Naive thymus-derived CD4-positive, alpha-beta T cell (primary cell): Measurements from ENCODE around the gene CDK5RAP2. TPM values are rescaled to one million over a fixed set of nuclear protein-coding genes. Genes with fewer than 3 reads are reported as not detected.
A peak's percentile ranks its signal among the peaks of the same experiment; 100 is the strongest.

Experiments used
- ATAC-seq: fragments of 150-1000 bp; cut with Tn5 transposase; 2 replicates; pipeline ENCODE4 v1.10.0; 2021; ENCODE audit warnings: mild to moderate bottlenecking, moderate library complexity
- CTCF ChIA-PET: fragments of 350-600 bp; sonication (Branson Sonifier 250); formaldehyde crosslinking; loops from one replicate; lab custom pipeline; 2021; ENCODE audit warnings: antibody characterized with exemption; lab: Charles Lee
- POLR2A ChIA-PET: fragments of 350-600 bp; sonication (Branson Sonifier 250); formaldehyde crosslinking; loops from one replicate; lab custom pipeline; 2021; ENCODE audit warnings: antibody characterized with exemption, inconsistent platforms; lab: Charles Lee
- DNase-seq, 9 donors: peaks; one replicate each; pipeline versions ENCODE4 v3.0.0 to v3.0.0-alpha.2; 2020 to 2022; ENCODE audit warnings: mixed read lengths in 1 of 9
- H3K27ac ChIP-seq: one replicate; pipeline ENCODE4 v1.7.0; 2013; ENCODE audit warnings: mild to moderate bottlenecking, low read depth, low read length, moderate library complexity
- H3K27me3 ChIP-seq, 2 donors: one replicate each; pipeline ENCODE4 v1.7.0; 2013; ENCODE audit warnings: low read length in 2 of 2, mild to moderate bottlenecking in 2 of 2, moderate library complexity in 2 of 2; ENCODE audit not compliant: control insufficient read depth in 2 of 2, insufficient read depth in 2 of 2
- H3K36me3 ChIP-seq, 3 experiments: 1 replicate in 2 of 3; 2 replicates in 1 of 3; pipeline ENCODE4 v1.7.0; 2013; ENCODE audit warnings: low read length in 3 of 3, mild to moderate bottlenecking in 3 of 3, moderate library complexity in 1 of 3; ENCODE audit not compliant: insufficient read depth in 3 of 3, control insufficient read depth in 2 of 3
- H3K4me1 ChIP-seq, 2 donors: one replicate each; pipeline ENCODE4 v1.7.0; 2013; ENCODE audit warnings: low read length in 2 of 2, mild to moderate bottlenecking in 2 of 2, moderate library complexity in 1 of 2; ENCODE audit not compliant: control insufficient read depth in 2 of 2, insufficient read depth in 2 of 2
- H3K4me3 ChIP-seq: 2 replicates; pipeline ENCODE4 v1.7.0; 2013; ENCODE audit warnings: mild to moderate bottlenecking, low read length
- H3K9me3 ChIP-seq, 3 experiments: 1 replicate in 2 of 3; 2 replicates in 1 of 3; pipeline ENCODE4 v1.7.0; 2013; ENCODE audit warnings: low read length in 3 of 3; ENCODE audit not compliant: control insufficient read depth in 2 of 3
- H3K27ac Mint-ChIP-seq, 9 donors: one replicate each; pipeline ENCODE4 v1.8.0; 2020 to 2022; ENCODE audit warnings: mixed read lengths in 9 of 9, mild to moderate bottlenecking in 8 of 9, moderate library complexity in 5 of 9, inconsistent platforms in 2 of 9
- H3K27me3 Mint-ChIP-seq, 5 donors: one replicate each; pipeline ENCODE4 v1.8.0; 2021 to 2022; ENCODE audit warnings: mixed read lengths in 5 of 5, mild to moderate bottlenecking in 1 of 5
- H3K36me3 Mint-ChIP-seq, 5 donors: one replicate each; pipeline ENCODE4 v1.8.0; 2020 to 2022; ENCODE audit warnings: mixed read lengths in 5 of 5, mild to moderate bottlenecking in 3 of 5, inconsistent platforms in 1 of 5
- H3K4me1 Mint-ChIP-seq, 7 donors: one replicate each; pipeline ENCODE4 v1.8.0; 2020 to 2022; ENCODE audit warnings: mixed read lengths in 7 of 7, mild to moderate bottlenecking in 3 of 7, inconsistent platforms in 1 of 7
- H3K4me3 Mint-ChIP-seq, 10 donors: one replicate each; pipeline ENCODE4 v1.8.0; 2020 to 2022; ENCODE audit warnings: mild to moderate bottlenecking in 10 of 10, mixed read lengths in 10 of 10, moderate library complexity in 6 of 10, inconsistent platforms in 2 of 10
- H3K9me3 Mint-ChIP-seq, 11 donors: one replicate each; pipeline ENCODE4 v1.8.0; 2020 to 2022; ENCODE audit warnings: mixed read lengths in 11 of 11, mild to moderate bottlenecking in 4 of 11, inconsistent platforms in 1 of 11, moderate library complexity in 1 of 11
- intact Hi-C, 2 donors: fragments of 100-400 bp; cut with micrococcal nuclease; formaldehyde crosslinking; loops; one replicate each; pipeline ENCODE4 v1.15.1; 2023
- polyA plus RNA-seq, 2 donors: library from polyadenylated mRNA; unstranded; fragments of 300-500 nt; fragmentation: Illumina TruSeq; gene quantifications; one replicate each; pipeline ENCODE4 v1.2.3, GENCODE V29; 2021
- total RNA-seq, 6 experiments: library from RNA in 5 of 6; stranded (reverse) in 5 of 6; gene quantifications; 1 replicate in 5 of 6; 2 replicates in 1 of 6; pipeline ENCODE4 v1.2.3 and lab custom pipeline; 2021 to 2026

CDK5RAP2 gene
- total and polyA plus RNA-seq, 7 experiments from 2014 or later: 23.7 to 98.1 (median 66.7) TPM

DNA sequence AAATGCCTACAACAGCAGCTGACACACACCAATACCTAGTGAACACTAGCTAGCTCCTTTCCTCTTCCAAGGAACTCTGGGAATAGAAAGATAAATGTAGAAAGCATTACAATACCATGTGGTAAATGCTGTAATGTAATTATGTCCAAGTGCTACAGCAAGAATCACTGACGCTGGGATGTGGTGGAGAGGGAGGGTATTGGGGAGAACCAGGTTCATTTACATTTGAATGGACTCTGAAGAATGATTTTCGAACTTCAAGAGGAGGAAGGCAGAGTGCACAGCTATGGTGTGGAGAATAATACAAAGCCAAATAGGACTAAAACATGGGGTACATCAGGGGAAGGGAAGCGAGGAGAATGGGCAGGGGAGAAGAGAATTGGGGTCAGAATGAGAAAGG is 158.0 kb downstream of the CDK5RAP2 start:
- H3K4me3 Mint-ChIP-seq: no peak overlapping the region
- ATAC-seq: no peak

DNA sequence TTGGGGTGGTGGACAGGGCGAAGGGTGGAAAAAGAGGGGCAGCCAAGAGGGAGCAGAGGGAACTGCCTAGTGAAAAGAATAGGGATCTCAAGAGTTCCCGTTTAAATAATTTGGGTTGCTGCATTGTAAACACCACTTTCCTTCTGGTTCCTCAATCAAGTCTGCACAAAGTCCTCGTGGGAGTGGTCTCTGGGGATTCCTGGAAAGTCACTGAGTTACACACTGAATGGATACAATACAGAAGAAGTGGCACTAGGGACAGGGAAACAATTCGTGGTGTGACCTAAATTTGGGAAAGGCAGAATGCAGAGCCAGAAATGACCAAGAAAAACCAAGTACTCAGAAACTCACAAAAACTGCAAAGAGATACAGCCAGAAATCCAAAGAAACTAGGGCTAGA is 161.7 kb downstream of the CDK5RAP2 start:
- H3K4me3 Mint-ChIP-seq: no peak overlapping the region
- Histone ChIP-seq H3K27me3 (no peaks in the 10 kb centered on the region), H3K4me3 (no peak overlapping the region), H3K4me1 (no peaks in the 10 kb centered on the region), H3K9me3 (no peaks in the 10 kb centered on the region), H3K36me3 (peaks cover 0 to 59% (median 4%) of the 10 kb centered on the region in 3 experiments), H3K27ac (no peak overlapping the region)
- POLR2A ChIA-PET: interaction anchor here (0.7 kb wide), 1 partner anchor 1676 kb away, joined by 5 read pairs; no protein-coding TSS in a partner anchor
- H3K27ac Mint-ChIP-seq: no peak overlapping the region
- intact Hi-C loops: no loop called here
- H3K9me3 Mint-ChIP-seq: peaks cover 0 to 1% (median 0%) of the 10 kb centered on the region in 11 donors
- CTCF ChIA-PET: no interaction called here
- no peaks in the 10 kb centered on the region for H3K27me3 Mint-ChIP-seq
- peaks cover 10 to 72% (median 40%) of the 10 kb centered on the region in 5 donors for H3K36me3 Mint-ChIP-seq
- DNase-seq: no peak
- H3K4me1 Mint-ChIP-seq: peaks cover 0 to 7% (median 3%) of the 10 kb centered on the region in 7 donors
- ATAC-seq: no peak

More for the DNA sequence above, 158.0 kb downstream of the CDK5RAP2 start:
- Mint-ChIP-seq H3K27ac (peak overlapping the region in 1 of 9 donors; percentile 90), H3K27me3 (no peaks in the 10 kb centered on the region), H3K9me3 (peaks cover 0 to 1% (median 0%) of the 10 kb centered on the region in 11 donors), H3K4me1 (peaks cover 0 to 26% (median 5%) of the 10 kb centered on the region in 7 donors), H3K36me3 (peaks cover 13 to 87% (median 49%) of the 10 kb centered on the region in 5 donors)
- no peaks in the 10 kb centered on the region for H3K9me3 ChIP-seq
- ChIA-PET CTCF (no interaction called here), POLR2A (no interaction called here)
- no peaks in the 10 kb centered on the region for H3K27me3 ChIP-seq
- H3K4me3 ChIP-seq: no peak overlapping the region
- peaks cover 0 to 50% (median 4%) of the 10 kb centered on the region in 3 experiments for H3K36me3 ChIP-seq
- no peaks in the 10 kb centered on the region for H3K4me1 ChIP-seq
- intact Hi-C loops: no loop called here
- no peak for DNase-seq
- H3K27ac ChIP-seq: no peak overlapping the region

- peaks cover 16 to 63% (median 37%) of the 10 kb centered on the region in 5 donors for H3K36me3 Mint-ChIP-seq
- intact Hi-C loops: no loop called here
These were observed 163.1 kb downstream of the CDK5RAP2 start for GRCh38 chr9:120416781-120417427.

DNA sequence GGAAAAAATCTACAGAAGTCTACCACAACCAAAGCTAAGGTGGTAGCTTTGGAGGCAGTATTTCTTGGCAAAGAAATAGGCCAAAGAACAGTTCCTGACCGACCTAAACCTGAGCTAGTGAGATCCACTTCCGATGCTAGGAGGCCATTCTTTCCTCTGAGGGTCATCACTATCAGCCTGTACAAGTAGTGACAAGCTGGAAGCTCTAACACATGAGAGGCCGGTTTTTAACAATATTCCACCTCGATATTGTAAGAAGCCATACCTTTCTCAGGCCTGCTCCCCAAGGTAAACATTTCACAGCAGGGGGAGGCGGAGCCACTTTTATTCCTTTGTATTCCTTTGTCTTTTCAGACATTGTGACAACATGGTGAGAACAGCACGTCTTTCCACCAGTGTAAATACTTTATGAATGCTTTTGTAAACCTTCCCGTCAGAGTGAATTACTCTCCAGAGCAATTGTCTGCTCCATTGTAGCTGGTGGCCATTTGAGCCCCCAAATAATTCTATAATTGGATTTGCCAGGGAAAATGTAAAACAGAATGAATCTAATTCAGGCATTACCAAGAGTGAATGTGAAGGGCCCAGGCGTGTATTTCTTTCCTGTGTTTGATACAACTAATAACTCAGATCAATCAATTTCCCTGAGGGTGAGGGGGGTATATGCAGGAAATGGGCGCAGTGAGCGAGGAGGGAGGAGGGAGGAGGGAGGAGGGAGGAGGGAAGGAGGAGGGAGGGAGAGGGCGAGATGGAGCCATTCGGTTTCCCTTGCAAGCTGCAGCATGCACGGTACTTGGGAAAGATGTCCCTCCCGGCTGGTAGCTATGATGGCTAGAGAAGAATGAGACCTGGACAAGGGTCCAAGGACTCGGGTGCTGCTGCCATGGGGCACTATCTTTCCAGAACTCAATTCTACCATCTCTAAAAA is 166.6 kb downstream of the CDK5RAP2 start:
- H3K27me3 ChIP-seq: no peaks in the 10 kb centered on the region
- intact Hi-C loops: no loop called here
- H3K4me1 ChIP-seq: no peaks in the 10 kb centered on the region
- Mint-ChIP-seq H3K9me3 (no peaks in the 10 kb centered on the region), H3K4me1 (peaks cover 0 to 6% (median 0%) of the 10 kb centered on the region in 7 donors), H3K36me3 (peaks cover 25 to 53% (median 37%) of the 10 kb centered on the region in 5 donors), H3K27ac (peak overlapping the region in 1 of 9 donors; percentile 28), H3K4me3 (no peak overlapping the region), H3K27me3 (no peaks in the 10 kb centered on the region)
- no peak for DNase-seq
- ChIA-PET POLR2A (no interaction called here), CTCF (no interaction called here)
- no peak for ATAC-seq
- H3K9me3 ChIP-seq: no peaks in the 10 kb centered on the region
- no peak overlapping the region for H3K4me3 ChIP-seq
- H3K27ac ChIP-seq: no peak overlapping the region
- H3K36me3 ChIP-seq: peaks cover 11 to 72% (median 14%) of the 10 kb centered on the region in 3 experiments

More at GRCh38 chr9:120416781-120417427, 163.1 kb downstream of the CDK5RAP2 start:
- H3K4me3 Mint-ChIP-seq: no peak overlapping the region
- H3K4me1 Mint-ChIP-seq: peaks cover 0 to 6% (median 0%) of the 10 kb centered on the region in 7 donors
- H3K27ac Mint-ChIP-seq: no peak overlapping the region
- Histone ChIP-seq H3K4me1 (no peaks in the 10 kb centered on the region), H3K27me3 (no peaks in the 10 kb centered on the region), H3K36me3 (peaks cover 0 to 55% (median 4%) of the 10 kb centered on the region in 3 experiments), H3K27ac (no peak overlapping the region), H3K4me3 (no peak overlapping the region), H3K9me3 (no peaks in the 10 kb centered on the region)
- DNase-seq (no peak), ATAC-seq (no peak)
- ChIA-PET POLR2A (no interaction called here), CTCF (no interaction called here)
- H3K27me3 Mint-ChIP-seq: no peaks in the 10 kb centered on the region
- H3K9me3 Mint-ChIP-seq: no peaks in the 10 kb centered on the region

- no peaks in the 10 kb centered on the region for H3K9me3 Mint-ChIP-seq
- H3K27ac Mint-ChIP-seq: peak overlapping the region in 2 of 9 donors; percentile 28 to 49
- ChIA-PET CTCF (no interaction called here), POLR2A (no interaction called here)
- intact Hi-C loops: no loop called here
- Histone ChIP-seq H3K9me3 (no peaks in the 10 kb centered on the region), H3K27ac (no peak overlapping the region), H3K4me1 (no peaks in the 10 kb centered on the region), H3K4me3 (no peak overlapping the region), H3K27me3 (no peaks in the 10 kb centered on the region), H3K36me3 (peaks cover 11 to 72% (median 14%) of the 10 kb centered on the region in 3 experiments)
- H3K27me3 Mint-ChIP-seq: no peaks in the 10 kb centered on the region
- ATAC-seq (no peak), DNase-seq (no peak)
- peaks cover 0 to 6% (median 0%) of the 10 kb centered on the region in 7 donors for H3K4me1 Mint-ChIP-seq
- H3K4me3 Mint-ChIP-seq: no peak overlapping the region
- peaks cover 21 to 50% (median 36%) of the 10 kb centered on the region in 5 donors for H3K36me3 Mint-ChIP-seq
These were observed 167.5 kb downstream of the CDK5RAP2 start for GRCh38 chr9:120412425-120412951.

GRCh38 chr9:120411862-120412424 is 168.0 kb downstream of the CDK5RAP2 start:
- POLR2A ChIA-PET: no interaction called here
- H3K4me1 ChIP-seq: no peaks in the 10 kb centered on the region
- Mint-ChIP-seq H3K27ac (peak overlapping the region in 2 of 9 donors; percentile 12 to 29), H3K4me1 (peaks cover 0 to under 1% (median 0%) of the 10 kb centered on the region in 7 donors), H3K36me3 (peaks cover 18 to 49% (median 40%) of the 10 kb centered on the region in 5 donors), H3K27me3 (no peaks in the 10 kb centered on the region), H3K9me3 (no peaks in the 10 kb centered on the region), H3K4me3 (no peak overlapping the region)
- H3K4me3 ChIP-seq: no peak overlapping the region
- CTCF ChIA-PET: interaction anchor here (0.7 kb wide), 1 partner anchor 446 kb away, joined by 3 read pairs; no protein-coding TSS in a partner anchor
- intact Hi-C loops: no loop called here
- H3K9me3 ChIP-seq: no peaks in the 10 kb centered on the region
- peaks cover 14 to 72% (median 16%) of the 10 kb centered on the region in 3 experiments for H3K36me3 ChIP-seq
- H3K27me3 ChIP-seq: no peaks in the 10 kb centered on the region
- no peak overlapping the region for H3K27ac ChIP-seq
- ATAC-seq (no peak), DNase-seq (no peak)
